Central memory CD4-positive, alpha-beta T cell (primary cell): ENCODE measurements around the gene BBS1.
A peak's percentile ranks its signal among the peaks of the same experiment; 100 is the strongest.

Experiments used
- DNase-seq: peaks from one replicate; pipeline ENCODE4 v3.0.0; 2022

Gene BBS1

DNA sequence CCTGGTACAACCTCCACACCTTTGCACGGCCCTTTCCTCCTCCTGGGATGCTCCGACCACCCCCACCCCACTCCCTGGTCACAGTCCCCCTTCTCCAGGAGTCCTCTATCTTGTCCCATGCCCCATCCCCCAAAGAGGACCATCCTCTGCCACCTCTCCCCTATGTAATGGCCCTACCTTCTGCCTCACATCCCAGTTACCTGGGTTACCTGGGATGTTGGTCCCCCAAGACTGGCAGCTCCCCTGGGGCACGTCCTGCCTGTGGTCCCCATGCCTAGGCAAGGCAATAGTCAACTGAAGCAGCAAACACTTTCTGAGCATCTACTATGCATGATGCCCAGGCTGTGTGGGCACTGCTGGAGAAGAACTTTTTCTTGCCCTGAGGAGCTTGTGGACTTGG lies 45.0 kb downstream of the BBS1 start:
- DNase-seq, result no peak

DNA sequence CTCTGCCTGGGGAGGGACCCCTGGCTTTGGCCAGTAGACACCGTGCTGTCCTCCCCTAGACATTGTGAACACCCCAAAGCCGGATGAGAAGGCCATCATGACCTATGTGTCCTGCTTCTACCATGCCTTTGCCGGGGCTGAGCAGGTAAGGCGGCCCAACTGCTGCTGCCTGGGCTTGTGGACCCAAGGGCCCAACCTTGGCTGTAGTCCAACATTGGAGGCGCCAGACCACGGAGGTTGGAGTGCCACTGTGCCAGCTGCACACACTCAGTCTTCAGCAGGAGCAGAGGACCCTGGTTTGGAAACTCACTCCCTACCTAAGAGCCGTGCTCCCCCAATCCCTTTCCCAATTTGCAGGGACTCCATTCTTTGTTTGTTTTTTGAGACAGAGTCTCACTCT lies 45.7 kb downstream of the BBS1 start:
- no peak for DNase-seq

DNA sequence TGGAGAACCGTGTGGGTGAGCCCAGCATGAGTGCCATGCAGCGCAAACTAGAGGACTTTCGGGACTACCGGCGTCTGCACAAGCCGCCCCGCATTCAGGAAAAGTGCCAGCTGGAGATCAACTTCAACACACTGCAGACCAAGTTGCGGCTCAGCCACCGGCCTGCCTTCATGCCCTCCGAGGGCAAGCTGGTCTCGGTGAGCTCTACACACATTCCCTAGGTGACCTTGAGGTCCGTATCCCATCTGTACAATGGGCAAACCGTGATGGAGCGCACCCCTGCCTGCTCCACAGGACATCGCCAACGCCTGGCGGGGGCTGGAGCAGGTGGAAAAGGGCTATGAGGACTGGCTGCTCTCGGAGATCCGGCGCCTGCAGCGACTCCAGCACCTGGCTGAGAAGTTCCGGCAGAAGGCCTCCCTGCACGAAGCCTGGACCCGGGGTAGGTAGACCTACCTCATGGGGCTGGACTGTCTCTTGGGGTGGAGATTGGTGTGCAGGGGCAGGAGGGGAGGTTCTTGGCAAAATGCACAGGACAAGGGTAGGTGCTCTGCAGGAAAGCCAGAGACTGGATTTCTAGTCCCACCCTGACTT lies 47.4 kb downstream of the BBS1 start:
- no peak for DNase-seq

DNA sequence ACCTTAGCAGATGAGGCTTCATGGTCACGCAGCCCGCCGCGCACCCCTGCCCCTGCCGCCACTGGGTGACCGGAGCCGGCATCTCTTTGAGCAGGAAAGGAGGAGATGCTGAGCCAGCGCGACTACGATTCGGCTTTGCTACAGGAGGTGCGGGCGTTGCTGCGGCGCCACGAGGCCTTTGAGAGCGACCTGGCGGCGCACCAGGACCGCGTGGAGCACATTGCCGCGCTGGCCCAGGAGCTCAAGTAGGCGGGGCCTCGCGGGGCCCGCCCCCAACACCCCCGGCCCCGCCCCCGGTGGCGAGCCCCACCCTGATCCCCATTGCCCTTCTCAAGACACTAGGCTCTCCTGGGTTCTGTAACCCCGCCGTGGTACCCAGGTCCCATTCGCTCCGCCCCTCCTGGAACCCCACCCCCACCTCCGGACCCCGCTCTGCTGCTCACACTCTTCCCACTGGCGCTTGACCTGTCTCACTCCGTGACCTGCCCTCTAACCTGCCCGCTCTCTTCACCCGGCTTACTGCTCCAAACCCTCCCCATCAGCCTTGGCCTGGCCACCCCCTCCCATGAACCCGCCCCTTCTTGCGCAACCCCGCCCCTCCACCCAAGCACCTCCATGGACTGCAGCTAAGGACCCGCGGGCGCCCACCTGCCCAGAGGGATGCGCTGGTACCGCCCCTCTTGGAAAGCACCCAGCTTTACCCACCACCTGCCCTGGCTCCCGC lies 48.9 kb downstream of the BBS1 start:
- DNase-seq, result peak; percentile 21

DNA sequence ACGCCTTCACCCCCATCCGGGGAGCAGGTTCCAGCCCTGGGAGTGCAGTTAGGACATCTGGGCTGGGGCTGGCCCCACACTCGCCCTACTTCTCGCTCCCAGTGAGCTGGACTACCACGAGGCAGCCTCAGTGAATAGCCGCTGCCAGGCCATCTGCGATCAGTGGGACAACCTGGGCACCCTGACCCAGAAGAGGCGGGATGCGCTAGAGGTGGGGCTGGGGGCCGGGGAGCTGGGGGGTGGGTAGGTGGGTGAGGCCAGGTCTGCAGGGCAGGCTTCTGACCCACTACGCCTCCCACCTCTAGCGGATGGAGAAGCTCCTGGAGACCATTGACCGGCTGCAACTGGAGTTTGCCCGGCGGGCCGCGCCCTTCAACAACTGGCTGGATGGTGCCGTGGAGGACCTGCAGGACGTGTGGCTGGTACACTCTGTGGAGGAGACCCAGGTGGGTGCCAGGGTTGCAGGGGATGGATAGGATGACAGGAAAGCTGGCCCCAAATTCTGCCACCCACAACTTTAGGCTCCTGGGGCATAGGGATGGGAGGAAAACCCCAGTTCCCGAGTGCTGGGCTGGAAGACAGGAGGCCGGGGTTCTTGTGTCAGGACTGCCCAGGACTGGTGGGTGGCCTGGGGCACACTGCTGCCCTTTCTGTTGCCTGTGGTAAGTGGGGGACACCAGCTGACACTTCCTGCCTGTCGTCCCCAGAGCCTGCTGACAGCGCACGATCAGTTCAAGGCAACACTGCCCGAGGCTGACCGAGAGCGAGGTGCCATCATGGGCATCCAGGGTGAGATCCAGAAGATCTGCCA lies 49.6 kb downstream of the BBS1 start:
- DNase-seq, result no peak

DNA sequence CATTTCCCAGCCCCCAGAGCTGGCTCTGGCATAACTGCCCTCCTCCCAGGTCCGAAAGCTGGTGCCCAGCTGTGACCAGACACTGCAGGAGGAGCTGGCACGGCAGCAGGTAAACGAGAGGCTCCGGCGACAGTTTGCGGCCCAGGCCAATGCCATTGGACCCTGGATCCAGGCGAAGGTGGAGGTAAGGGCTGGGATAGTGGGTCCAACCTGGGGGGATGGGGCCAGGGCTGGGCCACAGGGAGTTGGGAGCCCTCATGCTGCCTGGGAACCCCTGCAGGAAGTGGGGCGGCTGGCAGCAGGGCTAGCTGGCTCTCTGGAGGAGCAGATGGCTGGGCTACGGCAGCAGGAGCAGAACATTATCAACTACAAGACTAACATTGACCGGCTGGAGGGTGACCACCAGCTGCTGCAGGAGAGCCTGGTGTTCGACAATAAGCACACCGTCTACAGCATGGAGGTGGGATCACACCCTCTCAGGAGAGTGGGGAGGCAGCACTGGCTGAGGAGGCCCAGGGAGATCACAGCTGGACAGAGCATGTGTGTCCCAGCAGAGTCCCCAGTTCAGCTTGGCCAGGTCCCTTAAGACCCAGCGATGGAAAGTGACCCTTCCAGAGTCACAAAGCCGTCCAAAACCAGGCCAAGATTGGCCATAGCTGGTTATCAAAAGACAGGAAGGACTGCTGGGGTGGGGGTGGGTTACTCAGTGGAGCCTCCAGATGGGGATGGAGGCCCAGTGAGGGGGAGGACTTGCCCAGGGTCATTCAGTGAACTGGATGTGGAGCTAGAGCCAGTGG lies 50.9 kb downstream of the BBS1 start:
- DNase-seq, result no peak

DNA sequence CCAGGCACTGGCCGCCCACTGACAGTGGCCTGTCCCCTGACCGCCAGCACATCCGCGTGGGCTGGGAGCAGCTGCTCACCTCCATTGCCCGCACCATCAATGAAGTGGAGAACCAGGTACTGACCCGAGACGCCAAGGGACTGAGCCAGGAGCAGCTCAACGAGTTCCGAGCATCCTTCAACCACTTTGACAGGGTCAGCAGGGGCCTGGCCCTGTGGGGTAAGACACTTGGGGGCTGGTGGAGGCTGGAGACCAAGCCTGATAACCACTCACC lies 51.5 kb downstream of the BBS1 start:
- DNase-seq, result no peak

DNA sequence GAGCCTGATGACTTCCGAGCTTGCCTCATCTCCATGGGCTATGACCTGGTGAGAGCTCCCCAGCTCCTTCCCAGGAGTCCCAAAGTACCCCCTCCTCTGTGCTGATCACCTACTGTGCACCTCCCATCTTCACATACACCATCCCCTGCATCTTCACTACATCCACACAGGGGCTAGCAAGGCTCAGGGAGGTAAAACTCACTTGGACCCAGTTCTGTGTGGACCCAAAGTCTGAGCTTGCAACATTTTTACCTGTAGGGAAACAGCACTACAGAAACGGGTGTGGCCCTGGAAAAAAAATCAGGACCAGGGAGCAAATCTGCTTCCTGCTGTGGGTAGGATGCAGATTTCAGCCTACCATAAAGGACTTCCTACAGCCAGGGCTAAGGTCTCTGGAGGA lies 51.8 kb downstream of the BBS1 start:
- no peak for DNase-seq

DNA sequence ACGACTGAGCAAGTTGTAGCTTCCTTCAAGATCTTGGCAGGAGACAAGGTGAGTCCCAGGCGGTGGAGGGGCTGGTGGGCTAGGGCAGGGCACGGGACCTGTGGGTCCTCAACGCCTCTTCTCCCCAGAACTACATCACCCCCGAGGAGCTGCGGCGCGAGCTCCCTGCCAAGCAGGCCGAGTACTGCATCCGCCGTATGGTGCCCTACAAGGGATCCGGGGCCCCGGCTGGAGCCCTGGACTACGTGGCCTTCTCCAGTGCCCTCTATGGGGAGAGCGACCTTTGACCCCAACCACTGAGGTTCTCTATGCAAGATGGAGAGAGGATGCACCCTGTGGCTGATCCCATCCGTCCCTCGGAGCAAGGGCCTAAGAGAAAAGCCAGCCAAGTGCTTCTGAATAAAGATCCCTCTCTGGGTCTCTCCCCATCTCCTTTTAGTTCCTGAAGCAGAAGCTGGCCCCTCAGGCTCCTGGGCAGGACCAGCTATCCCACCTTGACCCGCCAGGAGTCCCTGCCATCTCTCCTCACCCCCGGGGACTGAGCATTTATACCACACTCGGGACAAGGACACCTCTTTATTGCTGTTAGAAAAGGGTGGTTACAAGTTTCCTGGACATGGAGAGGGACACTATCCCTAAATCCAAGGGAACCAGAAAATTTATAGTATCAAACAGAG lies 52.6 kb downstream of the BBS1 start:
- no peak for DNase-seq

DNA sequence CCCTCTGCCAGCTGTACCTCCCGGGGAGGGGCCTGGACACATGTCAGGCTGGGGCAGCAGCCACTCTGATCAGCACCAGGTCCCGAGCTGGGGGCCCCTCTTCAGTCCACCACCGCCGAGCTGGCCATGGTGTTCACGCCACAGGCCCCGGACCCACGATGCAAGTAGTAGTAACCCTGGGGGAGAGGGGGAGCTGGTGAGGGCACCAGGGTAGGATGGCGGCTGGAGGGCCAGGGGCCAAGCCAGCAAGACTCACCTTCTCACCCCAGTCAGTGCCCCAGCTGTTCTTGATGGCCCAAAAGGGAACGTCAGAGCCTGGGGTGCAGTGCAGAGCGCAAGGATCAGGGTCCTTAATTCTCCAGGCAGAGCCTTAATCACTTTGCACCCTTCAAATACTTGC lies 53.4 kb downstream of the BBS1 start:
- DNase-seq, result no peak

DNA sequence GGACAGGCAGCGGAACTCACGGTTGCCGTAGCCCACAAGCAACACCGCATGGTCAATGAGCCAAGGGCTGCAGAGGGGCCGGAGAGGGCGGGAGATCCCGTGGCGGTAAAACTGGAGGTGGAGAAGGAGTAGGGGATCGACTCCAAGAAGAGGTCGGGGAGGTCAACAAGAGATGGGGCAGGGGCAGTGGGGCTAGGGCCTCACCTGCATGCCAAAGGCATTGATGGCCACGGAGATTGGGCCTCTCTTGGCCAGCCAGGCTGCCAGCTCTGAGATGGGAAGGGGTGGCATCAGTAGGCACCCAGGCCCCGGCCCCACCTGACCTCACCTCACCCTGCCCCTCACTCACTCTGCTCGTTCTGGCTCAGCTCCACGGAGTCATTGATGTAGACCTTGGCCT lies 54.1 kb downstream of the BBS1 start:
- DNase-seq, result no peak

DNA sequence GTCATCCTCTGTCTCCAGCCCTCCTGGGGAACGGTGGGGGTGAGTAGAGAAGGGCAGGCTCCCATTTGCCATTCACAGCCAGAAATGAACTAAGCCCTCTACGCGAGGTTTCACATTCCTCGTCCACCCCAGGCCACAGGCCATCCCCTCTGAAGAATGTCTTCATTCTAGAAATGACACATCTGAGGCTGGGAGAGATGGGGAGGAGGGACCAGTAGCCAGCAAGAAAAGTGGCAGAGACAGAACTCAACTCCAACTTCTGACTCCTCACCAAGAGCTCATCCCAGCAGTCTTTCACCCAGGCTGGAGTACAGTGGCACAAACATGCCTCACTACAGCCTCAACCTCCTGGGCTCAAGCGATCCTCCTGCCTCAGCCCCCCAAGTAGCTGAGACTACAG lies 54.5 kb downstream of the BBS1 start:
- DNase-seq, result no peak

DNA sequence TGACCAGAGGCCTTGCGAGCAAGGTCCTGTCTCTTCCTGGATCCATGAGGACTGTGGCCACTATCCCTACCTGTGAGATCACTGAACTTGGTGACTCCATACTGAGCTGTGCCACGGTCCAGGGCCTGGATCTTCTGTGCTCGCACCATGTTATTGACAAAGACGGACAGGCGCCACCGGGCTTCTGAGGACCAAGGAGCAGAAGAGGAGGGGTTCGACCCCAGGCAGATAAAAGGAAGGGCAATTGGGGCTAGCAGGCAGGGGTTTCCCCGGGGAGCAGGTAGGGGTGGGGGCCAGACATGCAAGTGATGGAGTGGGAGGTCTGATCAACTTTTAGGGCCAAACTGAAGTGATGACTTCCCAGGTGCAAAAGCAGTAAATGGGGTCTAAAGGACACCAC lies 55.8 kb downstream of the BBS1 start:
- DNase-seq, result no peak

DNA sequence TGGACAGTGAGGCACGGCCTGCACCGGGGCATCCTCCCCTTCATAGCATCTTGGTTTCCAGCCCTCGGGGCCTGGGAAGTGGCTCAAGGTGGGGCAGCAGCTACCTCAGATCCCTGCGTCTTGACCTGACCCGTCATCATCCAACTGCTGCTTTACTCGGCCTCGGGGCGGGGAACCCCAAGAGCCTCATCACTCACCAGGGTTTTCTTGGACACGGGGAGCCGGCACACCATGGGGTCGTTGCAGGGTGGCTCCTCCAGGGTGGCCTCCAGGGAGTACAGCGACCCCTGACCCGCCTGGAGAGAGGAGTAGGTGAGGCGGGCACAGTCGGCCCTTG lies 57.3 kb downstream of the BBS1 start:
- no peak for DNase-seq

DNA sequence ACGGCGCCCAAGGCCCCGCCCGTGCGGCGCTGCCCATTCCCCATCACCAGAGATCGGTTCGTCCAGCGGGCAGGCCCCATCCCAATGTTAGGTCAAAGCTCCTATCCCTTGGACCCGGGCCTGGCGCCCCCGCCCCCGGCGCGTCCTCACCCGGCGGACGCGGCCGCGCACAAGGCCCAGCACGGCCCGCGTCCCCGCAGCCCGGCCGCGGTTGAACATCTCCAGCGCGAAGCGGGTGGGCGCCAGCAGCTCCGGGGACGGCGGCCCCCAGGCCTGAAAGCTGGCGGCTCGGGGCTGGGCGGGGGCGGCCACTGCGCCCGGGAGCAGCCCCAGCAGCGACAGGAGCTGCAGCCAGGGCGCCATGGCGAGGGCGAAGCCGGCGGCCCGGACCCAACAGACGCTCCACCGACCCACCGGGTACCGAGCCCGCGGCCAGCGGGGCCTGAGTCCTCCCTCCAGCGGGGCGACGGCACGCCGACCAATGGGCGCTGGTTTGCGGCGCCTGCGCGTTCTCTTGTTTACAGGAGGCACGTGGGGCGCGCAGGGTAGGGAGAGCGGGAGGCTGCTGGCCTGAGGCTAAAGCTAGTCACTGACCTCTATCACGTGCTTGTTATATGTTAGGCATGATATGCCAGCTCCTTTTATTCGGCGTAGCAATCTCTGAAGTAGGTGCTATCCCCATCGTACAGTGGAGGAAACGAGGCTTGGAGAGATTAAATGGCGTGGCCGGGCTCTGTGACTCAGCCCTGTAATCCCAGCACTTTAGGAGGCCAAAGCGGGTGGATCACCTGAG lies 57.9 kb downstream of the BBS1 start, which contains the start of gene CTSF:
CTSF (minus strand) TSS at position 483 of the 793 bp plus-strand sequence; CDS start at position 363, 120 bp downstream.
- peak; percentile 56 for DNase-seq

DNA sequence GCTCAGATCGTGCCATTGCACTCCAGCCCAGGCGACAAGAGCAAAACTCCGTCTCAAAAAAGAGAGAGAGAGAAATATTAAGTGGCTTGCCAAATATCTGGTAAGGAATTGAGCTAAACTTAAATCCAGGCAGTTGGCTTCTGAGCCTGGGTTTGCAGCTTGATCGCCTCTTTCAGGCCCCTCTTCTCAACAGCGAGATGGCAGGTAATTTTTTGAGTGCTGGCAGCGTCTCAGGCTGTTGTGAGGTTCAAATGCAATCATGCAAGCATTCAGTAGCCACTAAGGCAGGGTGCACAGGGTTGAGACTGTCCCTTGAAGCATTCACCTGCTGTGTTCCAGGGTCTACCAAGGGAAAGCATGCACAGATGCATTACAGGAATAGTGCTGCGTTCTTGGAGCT lies 58.6 kb downstream of the BBS1 start:
- no peak for DNase-seq

DNA sequence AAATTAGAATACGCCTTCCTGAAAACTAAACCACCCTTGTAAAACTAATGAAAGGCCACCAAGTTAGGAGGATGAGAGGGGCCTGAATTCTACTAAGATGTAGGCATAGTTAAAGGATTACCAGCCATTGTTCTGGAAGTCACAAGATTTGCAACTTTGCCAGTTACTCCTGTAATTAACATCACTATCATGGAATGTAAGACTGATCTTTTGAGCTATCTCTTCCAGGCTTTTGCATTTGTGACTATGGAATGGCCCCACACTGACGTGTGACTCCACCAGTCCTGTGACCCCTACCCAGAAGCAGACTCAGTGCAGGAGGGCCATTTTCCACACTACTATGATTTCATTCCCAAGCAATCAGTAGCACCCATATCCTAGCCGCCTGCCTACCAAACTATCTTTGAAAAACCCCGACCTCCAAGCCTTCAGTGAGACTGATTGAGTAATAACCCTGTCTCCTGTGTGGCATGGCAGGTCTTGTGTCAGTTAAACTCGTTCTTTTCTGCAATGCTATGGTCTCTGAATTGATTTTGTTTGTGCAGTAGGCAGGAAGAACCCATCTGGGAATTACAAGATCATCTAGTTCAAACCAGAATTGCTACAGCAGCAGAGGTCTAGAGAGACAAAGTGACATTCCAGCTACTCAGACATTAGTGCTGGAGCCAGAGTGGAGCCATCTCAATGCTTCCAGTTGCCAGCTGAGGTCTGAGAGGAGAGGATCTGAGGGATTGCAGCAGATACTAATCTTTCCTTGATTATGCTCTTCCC lies 59.8 kb downstream of the BBS1 start:
- no peak for DNase-seq

DNA sequence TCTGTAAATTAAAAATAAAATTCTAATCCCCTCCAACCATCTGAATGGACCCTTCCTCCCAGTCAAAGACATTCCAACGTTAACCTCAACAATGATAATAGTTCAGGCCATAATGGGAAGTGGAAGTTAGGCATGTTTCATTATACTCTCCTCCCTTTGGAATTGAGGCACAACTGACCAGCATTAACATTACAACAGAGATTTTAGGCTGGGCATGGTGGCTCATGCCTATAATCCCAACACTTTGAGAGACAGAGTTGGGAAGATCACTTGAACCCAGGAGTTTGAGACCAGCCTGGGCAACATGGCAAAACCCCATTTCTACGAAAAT lies 60.4 kb downstream of the BBS1 start:
- no peak for DNase-seq

DNA sequence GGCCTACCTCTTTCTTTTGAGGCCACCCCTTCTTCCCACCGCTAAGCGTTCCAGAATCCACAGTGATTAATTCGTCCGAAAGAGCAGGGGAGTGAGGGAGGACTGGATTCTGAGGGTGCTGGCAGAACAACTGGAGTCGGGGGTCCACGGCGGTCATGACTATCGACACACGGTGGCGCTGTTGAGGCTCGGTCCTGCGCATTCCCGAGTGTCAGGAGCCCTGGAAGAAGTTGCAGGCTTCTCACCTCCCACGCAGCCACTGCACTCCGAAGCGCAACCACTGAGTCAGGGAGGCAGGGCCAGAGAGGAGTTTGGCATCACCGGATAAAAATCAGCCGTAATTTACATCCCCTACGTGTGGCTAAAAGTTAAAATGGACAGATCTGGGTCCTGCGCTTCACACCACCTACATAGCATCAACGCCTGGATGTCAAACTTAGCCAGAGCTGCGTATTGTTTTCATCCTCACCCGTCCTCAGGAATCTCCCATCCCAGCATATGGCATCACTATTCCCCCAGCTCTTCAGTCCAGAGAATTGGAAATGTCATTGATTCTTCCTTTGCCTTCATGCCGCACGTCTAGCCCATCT lies 68.7 kb downstream of the BBS1 start:
- DNase-seq, result peak; percentile 64

DNA sequence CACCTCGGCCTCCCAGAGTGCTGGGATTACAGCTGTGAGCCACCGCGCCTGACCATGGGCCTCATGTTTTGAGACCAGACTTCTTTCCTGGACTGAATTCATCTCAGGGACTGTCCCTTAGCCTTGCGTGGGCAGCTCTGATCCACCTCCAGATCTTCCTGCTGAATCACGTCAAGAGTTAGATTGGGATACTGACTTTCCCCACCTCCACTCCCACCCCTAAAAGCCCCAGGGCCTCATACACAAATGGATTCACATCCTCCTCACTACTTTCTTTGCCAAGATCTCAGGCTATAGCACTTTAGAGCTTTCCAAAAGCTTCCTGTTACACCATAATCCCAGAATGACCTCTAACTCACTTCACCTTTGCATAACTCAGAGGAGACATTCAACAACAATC lies 70.4 kb downstream of the BBS1 start:
- DNase-seq, result no peak

DNA sequence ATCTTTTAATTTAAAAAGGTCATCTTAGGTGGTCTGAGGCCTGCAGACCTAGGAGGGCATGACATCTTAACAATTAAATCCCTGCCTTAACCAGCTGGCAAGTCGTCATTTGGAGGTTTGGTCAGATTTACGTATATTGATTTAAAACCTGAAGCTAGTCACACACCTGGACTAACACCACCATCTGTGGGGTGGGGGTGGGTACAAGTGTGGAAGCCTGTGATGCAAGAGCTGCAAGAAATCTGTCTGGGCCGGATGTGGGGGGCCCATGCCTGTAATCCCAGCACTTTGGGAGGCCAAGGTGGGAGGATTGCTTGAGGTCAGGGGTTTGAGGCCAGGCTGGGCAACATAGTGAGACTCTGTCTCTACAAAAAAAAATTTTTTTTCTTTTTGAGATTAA lies 70.8 kb downstream of the BBS1 start:
- DNase-seq, result no peak
